AG04449 (cell line): Measurements from ENCODE around the gene HTT.
"Not testable (repeated sequence)": the region's sequence is repeated elsewhere in the genome, so short reads cannot be mapped to it uniquely, and the experiment has no call there.

Source experiments
- CTCF ChIA-PET: fragments of 350-600 bp; formaldehyde crosslinking; extraction: SDS; loops from one replicate; lab custom pipeline; 2021; ENCODE audit warnings: antibody characterized with exemption; lab: Yijun Ruan, JAX
- POLR2A ChIA-PET: fragments of 400-600, 350-600 bp; formaldehyde crosslinking; extraction: SDS; loops from one replicate; lab custom pipeline; 2020; ENCODE audit warnings: antibody characterized with exemption, inconsistent platforms; lab: Yijun Ruan, JAX
- DNase-seq: peaks from one replicate; pipeline ENCODE4 v3.0.0-alpha.2; 2010; ENCODE audit warnings: low read depth, low spot score
- H3K4me3 ChIP-seq: 2 replicates; pipeline ENCODE4 v1.5.1; 2011; ENCODE audit warnings: low read depth, mild to moderate bottlenecking, control low read depth, low read length
- TF ChIP-seq, protein P1 (sequence below): IDR thresholded peaks from one replicate; pipeline ENCODE4 v1.5.1; 2011; ENCODE audit warnings: mild to moderate bottlenecking, moderate library complexity, low read length, control low read depth, inconsistent platforms; ENCODE audit not compliant: insufficient read depth; ENCODE audit errors: missing control alignments

HTT gene

GRCh38 chr4:3148926-3149325, 74.4 kb downstream of the HTT start:
- ChIA-PET CTCF (interaction anchor here (0.8 to 1.2 kb wide), 3 partner anchors 8 to 294 kb away, joined by 3 to 4 read pairs (median 3); no protein-coding TSS in a partner anchor), POLR2A (no interaction called here)
- no peak for DNase-seq
- TF ChIP-seq, protein P1, sequence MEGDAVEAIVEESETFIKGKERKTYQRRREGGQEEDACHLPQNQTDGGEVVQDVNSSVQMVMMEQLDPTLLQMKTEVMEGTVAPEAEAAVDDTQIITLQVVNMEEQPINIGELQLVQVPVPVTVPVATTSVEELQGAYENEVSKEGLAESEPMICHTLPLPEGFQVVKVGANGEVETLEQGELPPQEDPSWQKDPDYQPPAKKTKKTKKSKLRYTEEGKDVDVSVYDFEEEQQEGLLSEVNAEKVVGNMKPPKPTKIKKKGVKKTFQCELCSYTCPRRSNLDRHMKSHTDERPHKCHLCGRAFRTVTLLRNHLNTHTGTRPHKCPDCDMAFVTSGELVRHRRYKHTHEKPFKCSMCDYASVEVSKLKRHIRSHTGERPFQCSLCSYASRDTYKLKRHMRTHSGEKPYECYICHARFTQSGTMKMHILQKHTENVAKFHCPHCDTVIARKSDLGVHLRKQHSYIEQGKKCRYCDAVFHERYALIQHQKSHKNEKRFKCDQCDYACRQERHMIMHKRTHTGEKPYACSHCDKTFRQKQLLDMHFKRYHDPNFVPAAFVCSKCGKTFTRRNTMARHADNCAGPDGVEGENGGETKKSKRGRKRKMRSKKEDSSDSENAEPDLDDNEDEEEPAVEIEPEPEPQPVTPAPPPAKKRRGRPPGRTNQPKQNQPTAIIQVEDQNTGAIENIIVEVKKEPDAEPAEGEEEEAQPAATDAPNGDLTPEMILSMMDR: no peak
- H3K4me3 ChIP-seq: no peak overlapping the region

- H3K4me3 ChIP-seq, DNase-seq, POLR2A ChIA-PET: not testable (repeated sequence)
- CTCF ChIA-PET: interaction anchor here (1.3 to 2.2 kb wide), 2 partner anchors 11 to 292 kb away, joined by 4 to 8 read pairs; no protein-coding TSS in a partner anchor
These were observed 76.8 kb downstream of the HTT start for GRCh38 chr4:3151238-3151637.

GRCh38 chr4:3157366-3157765, 82.9 kb downstream of the HTT start:
- ChIA-PET CTCF (interaction anchor here (1.2 to 2.8 kb wide), 2 partner anchors 12 to 50 kb away, joined by 3 to 17 read pairs; no protein-coding TSS in a partner anchor), POLR2A (no interaction called here)
- DNase-seq: no peak
- TF ChIP-seq, protein P1: no peak
- H3K4me3 ChIP-seq: no peak overlapping the region

- ChIA-PET CTCF (interaction anchor here (2.8 kb wide), 1 partner anchor 13 kb away, joined by 17 read pairs; no protein-coding TSS in a partner anchor), POLR2A (no interaction called here)
- DNase-seq: no peak
- H3K4me3 ChIP-seq: no peak overlapping the region
- TF ChIP-seq, protein P1: no peak
These were observed 84.4 kb downstream of the HTT start for GRCh38 chr4:3158841-3159240.

DNA sequence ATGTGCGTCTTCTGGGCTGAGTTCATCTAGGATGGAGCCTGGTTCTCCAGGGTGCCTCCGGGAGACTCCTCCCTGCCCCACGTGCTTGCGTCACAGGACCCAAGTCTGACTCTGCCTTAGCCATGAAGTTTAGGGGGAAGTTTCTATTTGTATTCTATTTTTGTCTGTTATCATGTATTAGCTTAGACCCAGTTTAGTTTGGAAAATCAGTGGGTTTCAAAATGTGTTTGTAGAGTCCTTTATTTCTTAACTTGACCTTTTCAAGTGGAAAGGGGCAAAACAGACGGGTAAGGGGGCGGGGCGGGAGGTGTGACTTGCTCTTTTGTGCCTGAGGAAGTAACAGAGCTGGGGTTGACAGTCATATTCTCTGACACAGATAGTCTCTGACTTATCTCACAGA, 86.0 kb downstream of the HTT start:
- no peak for DNase-seq
- TF ChIP-seq, protein P1: no peak
- POLR2A ChIA-PET: no interaction called here
- no peak overlapping the region for H3K4me3 ChIP-seq
- CTCF ChIA-PET: no interaction called here

- H3K4me3 ChIP-seq, CTCF ChIA-PET, POLR2A ChIA-PET, DNase-seq: not testable (repeated sequence)
These were observed 86.6 kb downstream of the HTT start for GRCh38 chr4:3161044-3161443.

GRCh38 chr4:3166434-3166833, 92.0 kb downstream of the HTT start:
- POLR2A ChIA-PET, DNase-seq, H3K4me3 ChIP-seq: not testable (repeated sequence)
- CTCF ChIA-PET: interaction anchor here (1.2 kb wide), 1 partner anchor 25 kb away, joined by 3 read pairs; no protein-coding TSS in a partner anchor

DNA sequence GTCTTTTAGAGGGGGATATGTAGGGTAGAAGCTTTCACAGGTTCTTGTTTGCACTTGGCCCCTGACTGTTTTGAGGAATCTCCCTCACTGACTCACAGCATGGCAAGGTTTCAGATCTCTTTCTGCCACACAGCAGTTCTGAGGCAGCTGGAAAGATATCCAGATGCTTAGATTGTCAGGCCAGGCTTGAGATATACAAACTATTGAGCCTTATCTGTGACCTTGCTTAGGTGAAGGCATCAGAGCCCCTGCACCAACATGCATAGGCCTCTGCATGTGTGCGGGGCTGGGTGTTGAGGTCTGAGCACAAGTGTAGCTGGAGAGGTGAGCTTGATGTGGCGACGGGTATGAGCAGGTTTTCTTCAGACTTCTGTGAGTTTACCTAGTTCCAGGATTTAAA, 93.5 kb downstream of the HTT start:
- TF ChIP-seq, protein P1: no peak
- POLR2A ChIA-PET: no interaction called here
- CTCF ChIA-PET: interaction anchor here (1.0 kb wide), 1 partner anchor 14 kb away, joined by 3 read pairs; no protein-coding TSS in a partner anchor
- H3K4me3 ChIP-seq: no peak overlapping the region
- DNase-seq: no peak
